Erythroblast (primary cell): ENCODE measurements around the gene ANKRD33B.

Experiments used
- GATA1 ChIP-seq: IDR thresholded peaks from 2 replicates; pipeline ENCODE4 v1.6.1; 2011; ENCODE audit warnings: low read depth, mild to moderate bottlenecking, control low read depth, low read length, moderate library complexity
- POLR2A ChIP-seq: IDR thresholded peaks from 2 replicates; pipeline ENCODE4 v1.6.1; 2011; ENCODE audit warnings: mild to moderate bottlenecking, low read length

DNA sequence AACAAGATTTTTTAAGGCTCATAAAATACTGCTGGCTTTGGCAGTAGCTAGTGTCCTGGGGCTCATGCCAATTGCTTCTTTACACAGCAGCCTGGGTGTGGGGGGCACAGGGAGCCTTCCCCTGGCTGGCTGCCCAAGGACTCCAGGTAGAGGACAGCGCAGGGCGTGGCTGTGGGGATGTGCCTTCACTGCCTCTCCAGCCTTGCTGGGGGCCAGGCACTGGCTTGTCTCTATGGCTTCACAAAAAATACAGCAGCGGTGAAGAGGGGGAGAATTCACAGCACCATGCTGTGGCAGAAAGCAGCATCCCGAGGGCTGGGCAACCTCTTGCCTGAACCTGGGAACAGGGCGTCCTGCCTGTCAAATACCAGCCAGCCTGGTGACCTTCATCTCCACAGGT, 139.8 kb downstream of the ANKRD33B start:
- TF ChIP-seq POLR2A (no peak), GATA1 (no peak)
